DND-41 (cell line): ENCODE data around the gene CARM1.

Source experiments
- ATAC-seq: fragments of 200-7000 bp; cut with Tn5 transposase; 3 replicates; pipeline ENCODE4 v1.9.1; 2021; ENCODE audit warnings: low read depth; ENCODE audit not compliant: insufficient read depth
- DNase-seq: peaks from one replicate; pipeline ENCODE4 v3.0.0-alpha.2; 2020
- H2AFZ ChIP-seq: 2 replicates; pipeline ENCODE4 v1.6.0; 2012; ENCODE audit warnings: low read depth, low read length
- H3K27ac ChIP-seq: 2 replicates; pipeline ENCODE4 v1.5.1; 2012; ENCODE audit warnings: low read length, inconsistent platforms
- H3K27me3 ChIP-seq: fragments of 200-600 bp; sonication (generic); 2 replicates; pipeline ENCODE4 v1.6.0; 2012; ENCODE audit warnings: low read length, mild to moderate bottlenecking, inconsistent platforms; ENCODE audit not compliant: insufficient read depth, poor library complexity
- H3K36me3 ChIP-seq: 2 replicates; pipeline ENCODE4 v1.5.1; 2012; ENCODE audit warnings: low read length, inconsistent platforms; ENCODE audit not compliant: insufficient read depth
- H3K4me1 ChIP-seq: 2 replicates; pipeline ENCODE4 v1.5.1; 2012; ENCODE audit warnings: mild to moderate bottlenecking, low read length; ENCODE audit not compliant: insufficient read depth
- H3K4me2 ChIP-seq: 2 replicates; pipeline ENCODE4 v1.6.0; 2012; ENCODE audit warnings: mild to moderate bottlenecking, moderate library complexity, low read length, inconsistent platforms; ENCODE audit not compliant: insufficient read depth
- H3K4me3 ChIP-seq, 2 experiments: fragments of 200-600 bp in 1 of 2; shearing (Covaris generic) in 1 of 2; 2 replicates each; pipeline ENCODE4 v1.5.1; 2012 to 2016; ENCODE audit warnings: inconsistent platforms in 2 of 2, low read length in 2 of 2, mild to moderate bottlenecking in 2 of 2, low read depth in 1 of 2, moderate library complexity in 1 of 2
- H3K79me2 ChIP-seq: 2 replicates; pipeline ENCODE4 v1.6.0; 2012; ENCODE audit warnings: low read length, inconsistent platforms; ENCODE audit not compliant: insufficient read depth
- H3K9ac ChIP-seq: 2 replicates; pipeline ENCODE4 v1.6.0; 2012; ENCODE audit warnings: low read depth, mild to moderate bottlenecking, inconsistent platforms, low read length, moderate library complexity
- H3K9me3 ChIP-seq: 2 replicates; pipeline ENCODE4 v1.5.1; 2012; ENCODE audit warnings: low read length, moderate library complexity, mild to moderate bottlenecking, inconsistent platforms; ENCODE audit not compliant: insufficient read depth, severe bottlenecking
- H4K20me1 ChIP-seq: 2 replicates; pipeline ENCODE4 v1.6.0; 2012; ENCODE audit warnings: low read length; ENCODE audit not compliant: insufficient read depth
- CTCF ChIP-seq: IDR thresholded peaks from 2 replicates; pipeline ENCODE4 v1.5.1; 2012; ENCODE audit warnings: borderline replicate concordance, low read length, moderate library complexity, mild to moderate bottlenecking; ENCODE audit not compliant: poor library complexity, severe bottlenecking; ENCODE audit errors: extremely low read depth
- EZH2 ChIP-seq: IDR thresholded peaks from 3 replicates; pipeline ENCODE4 v1.6.1; 2012; ENCODE audit warnings: borderline replicate concordance, low read depth, mild to moderate bottlenecking, moderate library complexity, low read length, inconsistent platforms; ENCODE audit not compliant: severe bottlenecking

Gene CARM1

DNA sequence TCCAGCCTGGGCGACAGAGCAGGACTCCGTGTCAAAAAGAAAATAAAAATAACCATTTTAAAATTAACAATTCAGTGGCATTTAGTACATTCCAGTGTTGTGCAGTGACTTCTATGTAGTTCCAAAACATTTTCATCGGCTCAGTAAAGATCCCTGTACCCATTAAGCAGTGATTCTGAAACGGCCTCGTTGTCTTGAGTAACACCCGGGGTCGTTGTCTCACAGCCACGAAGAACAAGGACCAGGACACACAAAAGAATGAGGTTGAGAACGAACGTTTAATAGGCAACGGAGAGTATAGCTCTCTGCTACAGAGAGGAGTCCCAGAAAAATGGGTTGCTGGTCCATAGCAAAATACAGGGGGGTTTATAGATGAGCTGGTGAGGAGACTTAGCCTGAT, 33.0 kb upstream of the CARM1 start:
- peaks cover 15% of the 10 kb centered on the region for H3K36me3 ChIP-seq

DNA sequence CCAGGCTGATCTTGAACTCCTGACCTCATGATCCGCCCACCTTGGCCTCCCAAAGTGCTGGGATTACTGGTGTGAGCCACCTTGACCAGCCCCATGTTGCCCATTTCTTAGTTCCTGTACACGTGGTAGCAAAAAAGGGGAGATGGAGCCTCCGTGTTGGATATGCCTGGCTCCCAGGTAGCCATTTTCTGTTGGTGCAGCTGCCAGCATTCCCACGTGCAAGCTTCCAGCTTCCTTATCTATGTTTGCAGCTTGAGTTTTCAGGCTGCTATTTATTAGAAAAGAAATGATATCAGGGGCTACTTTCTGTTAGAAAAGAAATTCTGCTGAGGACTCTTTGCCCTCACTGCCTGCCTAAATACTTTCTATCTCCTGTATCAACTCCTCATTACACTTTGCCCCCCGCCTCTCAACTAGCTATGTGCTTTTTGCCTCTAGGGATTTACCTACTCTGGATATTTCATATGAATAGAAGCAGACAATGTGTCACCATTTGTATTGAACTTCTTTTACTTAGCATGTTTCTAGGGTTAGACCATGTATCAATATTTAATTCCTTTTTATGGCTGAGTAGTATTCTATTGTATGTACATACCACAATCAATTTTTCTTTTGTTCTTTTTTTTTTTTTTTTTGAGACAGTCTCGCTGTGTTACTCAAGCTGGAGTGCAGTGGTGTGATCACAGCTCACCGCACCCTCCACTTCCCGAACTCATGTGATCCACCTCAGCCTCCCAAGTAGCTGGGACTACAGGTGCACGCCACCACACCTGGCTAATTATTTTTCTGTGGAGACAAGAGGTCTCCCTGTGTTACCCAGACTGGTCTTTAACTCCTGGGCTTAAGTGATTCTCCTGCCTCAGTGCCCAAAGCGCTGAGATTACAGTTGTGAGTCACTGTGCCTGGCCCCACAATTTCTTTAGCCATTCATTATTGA, 32.0 kb upstream of the CARM1 start:
- no peaks in the 10 kb centered on the region for H3K27me3 ChIP-seq
- no peak for ATAC-seq
- H3K27ac ChIP-seq = no peak overlapping the region
- H3K79me2 ChIP-seq = peaks cover 11% of the 10 kb centered on the region
- TF ChIP-seq CTCF (no peak), EZH2 (no peak)
- peaks cover 26% of the 10 kb centered on the region for H3K4me1 ChIP-seq
- no peak overlapping the region for H3K4me3 ChIP-seq
- peaks cover 7% of the 10 kb centered on the region; the same call in 1 of the 2 replicates for H4K20me1 ChIP-seq
- peaks cover 7% of the 10 kb centered on the region for H3K36me3 ChIP-seq
- no peak overlapping the region for H2AFZ ChIP-seq
- H3K4me2 ChIP-seq = no peak overlapping the region
- DNase-seq = no peak
- no peak overlapping the region for H3K9ac ChIP-seq
- H3K9me3 ChIP-seq = no peaks in the 10 kb centered on the region

More for the DNA sequence above, 33.0 kb upstream of the CARM1 start:
- no peak overlapping the region for H3K4me3 ChIP-seq
- H2AFZ ChIP-seq = no peak overlapping the region
- no peak overlapping the region for H3K4me2 ChIP-seq
- no peak overlapping the region for H3K9ac ChIP-seq
- peaks cover 7% of the 10 kb centered on the region; the same call in 1 of the 2 replicates for H4K20me1 ChIP-seq
- no peaks in the 10 kb centered on the region for H3K9me3 ChIP-seq
- peaks cover 26% of the 10 kb centered on the region for H3K4me1 ChIP-seq
- H3K27ac ChIP-seq = no peak overlapping the region
- peaks cover 11% of the 10 kb centered on the region for H3K79me2 ChIP-seq
- ATAC-seq (no peak), DNase-seq (no peak)
- no peaks in the 10 kb centered on the region for H3K27me3 ChIP-seq
- TF ChIP-seq CTCF = no peak
- no peak for TF ChIP-seq EZH2

- Histone ChIP-seq H3K27ac (no peak overlapping the region), H3K27me3 (no peaks in the 10 kb centered on the region), H3K4me1 (no peaks in the 10 kb centered on the region), H3K4me3 (no peak overlapping the region), H3K9ac (no peak overlapping the region), H2AFZ (no peak overlapping the region), H3K79me2 (no peaks in the 10 kb centered on the region), H4K20me1 (no peaks in the 10 kb centered on the region), H3K9me3 (peaks cover 8% of the 10 kb centered on the region), H3K36me3 (no peaks in the 10 kb centered on the region), H3K4me2 (no peak overlapping the region)
- no peak for TF ChIP-seq EZH2
- no peak for TF ChIP-seq CTCF
- no peak for DNase-seq
- ATAC-seq = no peak
Measured at GRCh38 chr19:10842788-10843187, 28.6 kb upstream of the CARM1 start.
